Activated naive CD8-positive, alpha-beta T cell treated with anti-CD3 and anti-CD28 coated beads, Interleukin-2, amount 50 U/mL, for 24 hours (primary cell): Measurements from ENCODE around the gene GNA14.

Source experiments
- ATAC-seq: fragments of 150-1000 bp; cut with Tn5 transposase; one replicate; pipeline ENCODE4 v1.10.0; 2021
- DNase-seq: peaks from one replicate; pipeline ENCODE4 v3.0.0; 2021
- H3K27ac Mint-ChIP-seq: one replicate; pipeline ENCODE4 v1.8.0; 2021; ENCODE audit warnings: mild to moderate bottlenecking, mixed read lengths
- H3K27me3 Mint-ChIP-seq: one replicate; pipeline ENCODE4 v1.8.0; 2021; ENCODE audit warnings: mixed read lengths
- H3K36me3 Mint-ChIP-seq: one replicate; pipeline ENCODE4 v1.8.0; 2021; ENCODE audit warnings: low read depth, mixed read lengths
- H3K4me1 Mint-ChIP-seq: one replicate; pipeline ENCODE4 v1.8.0; 2021; ENCODE audit warnings: mixed read lengths
- H3K4me3 Mint-ChIP-seq: one replicate; pipeline ENCODE4 v1.8.0; 2021; ENCODE audit warnings: mild to moderate bottlenecking, moderate library complexity, mixed read lengths
- H3K9me3 Mint-ChIP-seq: one replicate; pipeline ENCODE4 v1.8.0; 2021; ENCODE audit warnings: mixed read lengths

Gene GNA14

DNA sequence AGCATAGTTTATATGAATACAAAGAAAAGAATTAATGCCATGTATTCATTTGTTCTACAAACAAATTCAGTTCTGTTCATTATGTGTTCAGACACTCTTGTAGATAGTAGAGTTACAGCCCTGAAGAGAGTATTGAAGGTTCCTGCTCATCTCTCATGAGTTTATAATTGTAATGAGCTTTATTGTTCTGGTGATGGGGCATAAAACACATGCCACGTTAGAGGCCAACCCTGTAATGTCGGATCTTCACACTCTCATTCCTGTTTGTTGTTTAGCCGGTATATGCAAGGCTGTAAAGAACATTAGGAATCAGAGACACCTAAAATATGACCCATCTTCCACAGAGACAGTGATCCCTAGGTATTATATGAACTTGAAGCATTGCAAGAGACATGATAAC lies 256.3 kb downstream of the GNA14 start:
- no peaks in the 10 kb centered on the region for H3K9me3 Mint-ChIP-seq
- H3K4me1 Mint-ChIP-seq: no peaks in the 10 kb centered on the region
- no peak overlapping the region for H3K4me3 Mint-ChIP-seq
- ATAC-seq (no peak), DNase-seq (no peak)
- H3K36me3 Mint-ChIP-seq: peaks cover 8% of the 10 kb centered on the region
- no peak overlapping the region for H3K27ac Mint-ChIP-seq
- no peaks in the 10 kb centered on the region for H3K27me3 Mint-ChIP-seq

DNA sequence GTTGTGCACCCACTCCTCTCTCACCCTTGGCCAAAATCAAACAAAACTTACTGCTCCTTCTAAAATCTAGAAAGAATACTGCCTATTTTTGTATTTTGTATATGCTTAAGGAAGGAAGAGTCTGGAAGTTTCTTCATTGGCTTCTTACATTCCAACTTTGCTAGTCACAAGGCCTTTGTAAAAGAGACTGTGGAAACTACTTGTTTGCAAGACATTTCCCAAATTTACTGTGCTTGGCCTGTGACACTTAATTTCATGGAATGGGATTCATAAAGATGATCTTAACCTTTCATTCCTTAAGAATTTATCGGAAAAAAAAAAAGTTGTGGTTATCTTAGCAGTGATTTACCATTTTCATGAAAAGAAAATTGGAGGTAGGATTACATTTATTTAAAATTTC lies 261.9 kb downstream of the GNA14 start:
- Mint-ChIP-seq H3K27ac (no peak overlapping the region), H3K9me3 (no peaks in the 10 kb centered on the region), H3K27me3 (no peaks in the 10 kb centered on the region), H3K36me3 (peaks cover 17% of the 10 kb centered on the region), H3K4me3 (no peak overlapping the region), H3K4me1 (peaks cover 3% of the 10 kb centered on the region)
- no peak for DNase-seq
- no peak for ATAC-seq

DNA sequence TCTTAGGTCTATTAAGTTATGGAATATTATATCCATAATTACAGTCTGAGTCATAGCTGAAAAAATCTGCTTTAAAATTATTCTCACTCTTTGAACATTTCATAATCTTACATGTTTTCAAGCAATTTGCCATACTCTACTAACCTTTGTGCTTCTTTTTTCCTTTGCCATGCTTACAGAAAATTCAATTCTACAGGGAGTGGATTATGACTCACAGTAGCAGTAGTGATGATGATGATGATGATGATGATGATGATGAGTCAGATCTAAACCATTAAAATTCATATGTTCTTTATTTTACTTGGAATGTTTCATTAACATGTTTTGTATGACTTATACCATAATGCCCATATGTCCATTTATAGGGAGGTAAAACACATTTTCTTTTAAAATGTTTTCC lies 263.7 kb downstream of the GNA14 start:
- Mint-ChIP-seq H3K4me1 (peaks cover 3% of the 10 kb centered on the region), H3K36me3 (peaks cover 13% of the 10 kb centered on the region), H3K27ac (no peak overlapping the region), H3K9me3 (no peaks in the 10 kb centered on the region), H3K27me3 (no peaks in the 10 kb centered on the region), H3K4me3 (no peak overlapping the region)
- ATAC-seq (no peak), DNase-seq (no peak)

DNA sequence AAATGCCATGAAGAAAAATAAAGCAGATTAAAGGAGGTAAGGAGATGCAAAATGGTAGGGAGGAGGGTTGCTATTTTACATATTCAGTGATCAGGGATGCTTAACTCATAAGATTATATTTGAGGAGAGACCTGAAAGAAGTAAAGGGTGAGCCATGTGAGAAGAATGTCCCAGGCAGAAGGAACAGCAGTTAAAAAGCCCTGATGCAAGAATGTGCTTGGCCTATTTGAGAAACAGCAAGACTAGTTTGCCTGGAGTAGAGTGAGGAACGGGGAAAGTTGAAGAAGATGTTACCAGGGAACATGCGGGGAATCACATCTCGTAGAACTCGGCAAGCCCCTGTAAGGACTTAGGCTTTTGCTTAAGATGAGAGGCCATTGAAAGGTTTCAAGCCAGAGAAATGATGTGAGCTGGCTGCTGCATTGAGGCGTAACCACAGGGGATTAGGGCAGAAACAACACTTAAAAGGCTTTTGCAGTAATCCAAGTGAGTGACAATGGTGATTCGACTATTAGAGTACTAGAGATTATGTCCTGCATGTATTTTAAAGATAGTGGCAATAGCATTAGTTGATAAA lies 272.1 kb downstream of the GNA14 start:
- Mint-ChIP-seq H3K9me3 (peaks cover 3% of the 10 kb centered on the region), H3K27me3 (no peaks in the 10 kb centered on the region), H3K4me3 (no peak overlapping the region), H3K27ac (no peak overlapping the region), H3K4me1 (no peaks in the 10 kb centered on the region), H3K36me3 (peaks cover 26% of the 10 kb centered on the region)
- DNase-seq (no peak), ATAC-seq (no peak)

DNA sequence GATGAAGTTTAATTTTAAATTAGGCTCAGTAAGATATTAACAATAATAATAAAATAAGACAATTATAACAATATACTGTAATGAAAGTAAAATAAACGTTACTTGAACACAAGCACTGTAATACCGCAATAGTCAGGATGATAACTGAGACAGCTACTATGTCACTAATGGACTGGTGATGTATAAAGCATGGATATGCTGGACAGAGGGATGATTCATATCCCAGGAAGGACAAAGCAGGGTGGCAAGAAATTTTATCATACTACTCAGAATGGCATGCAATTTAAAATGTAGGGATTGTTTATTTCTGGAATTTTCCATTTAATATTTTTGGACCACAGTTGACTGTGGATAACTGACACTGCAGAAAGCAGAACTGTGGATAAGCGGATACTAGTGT lies 273.9 kb downstream of the GNA14 start:
- H3K27me3 Mint-ChIP-seq: no peaks in the 10 kb centered on the region
- H3K9me3 Mint-ChIP-seq: peaks cover 7% of the 10 kb centered on the region
- no peak overlapping the region for H3K4me3 Mint-ChIP-seq
- no peak overlapping the region for H3K27ac Mint-ChIP-seq
- DNase-seq (no peak), ATAC-seq (no peak)
- no peaks in the 10 kb centered on the region for H3K4me1 Mint-ChIP-seq
- peaks cover 41% of the 10 kb centered on the region for H3K36me3 Mint-ChIP-seq
